HG02588 (cell line): ENCODE data around the gene PTK6.
"Not testable (repeated sequence)": the region's sequence is repeated elsewhere in the genome, so short reads cannot be mapped to it uniquely, and the experiment has no call there.

Experiments used
- ATAC-seq: cut with Tn5 transposase; IDR thresholded peaks from one replicate; pipeline ENCODE4 v1.9.1; 2021; ENCODE audit warnings: mild to moderate bottlenecking, moderate library complexity; ENCODE audit not compliant: unreplicated experiment

PTK6 gene

GRCh38 chr20:63483834-63484233 is 53.3 kb downstream of the PTK6 start:
- no peak for ATAC-seq

DNA sequence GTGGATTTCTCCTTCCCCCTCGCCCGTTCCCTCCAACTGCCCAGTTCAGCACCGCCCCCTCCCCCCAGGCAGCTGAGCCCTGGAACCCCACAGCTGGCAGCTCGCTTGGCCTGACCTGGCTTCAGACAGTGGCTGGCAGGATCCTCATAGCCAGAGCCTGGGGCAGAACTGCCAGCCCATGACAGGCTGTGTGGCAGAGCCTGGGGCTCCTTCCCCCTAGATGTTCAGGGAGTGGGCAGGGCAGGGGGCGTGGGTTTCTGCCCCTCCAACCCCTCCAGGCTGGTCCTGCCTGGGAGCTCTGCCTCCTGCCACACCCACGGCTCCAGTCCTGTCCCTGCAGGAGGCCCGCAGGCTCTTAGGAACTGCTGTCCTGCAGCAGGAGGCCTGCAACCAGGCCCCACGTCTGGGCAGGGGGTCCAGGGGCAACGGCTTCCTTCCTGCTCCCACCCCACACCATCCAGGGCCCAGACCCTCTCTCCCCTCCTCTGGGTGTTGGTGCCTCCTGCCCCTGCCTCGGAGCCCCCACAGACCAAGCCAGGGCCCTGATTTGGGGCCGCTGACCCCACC is 55.1 kb downstream of the PTK6 start:
- no peak for ATAC-seq

DNA sequence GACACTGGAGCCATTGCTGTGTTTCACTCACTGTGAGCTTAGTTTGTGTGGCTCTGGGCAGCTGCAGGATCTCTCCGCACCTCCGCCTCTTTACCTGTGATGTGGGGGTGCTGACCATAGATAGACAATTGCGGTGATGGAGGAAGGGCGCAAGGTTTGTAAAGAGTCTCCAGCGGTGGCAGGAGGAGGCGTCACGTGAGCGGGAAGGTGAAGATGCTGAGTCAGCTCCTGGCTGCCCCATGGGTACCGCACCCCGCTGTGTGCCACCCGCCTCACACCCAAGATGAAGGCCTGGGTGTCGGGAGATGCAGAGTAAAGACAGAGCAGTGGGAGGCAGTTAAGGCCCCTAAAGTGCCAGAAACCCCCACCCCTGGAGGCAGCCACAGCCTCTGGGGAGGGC is 55.7 kb downstream of the PTK6 start:
- ATAC-seq = no peak

DNA sequence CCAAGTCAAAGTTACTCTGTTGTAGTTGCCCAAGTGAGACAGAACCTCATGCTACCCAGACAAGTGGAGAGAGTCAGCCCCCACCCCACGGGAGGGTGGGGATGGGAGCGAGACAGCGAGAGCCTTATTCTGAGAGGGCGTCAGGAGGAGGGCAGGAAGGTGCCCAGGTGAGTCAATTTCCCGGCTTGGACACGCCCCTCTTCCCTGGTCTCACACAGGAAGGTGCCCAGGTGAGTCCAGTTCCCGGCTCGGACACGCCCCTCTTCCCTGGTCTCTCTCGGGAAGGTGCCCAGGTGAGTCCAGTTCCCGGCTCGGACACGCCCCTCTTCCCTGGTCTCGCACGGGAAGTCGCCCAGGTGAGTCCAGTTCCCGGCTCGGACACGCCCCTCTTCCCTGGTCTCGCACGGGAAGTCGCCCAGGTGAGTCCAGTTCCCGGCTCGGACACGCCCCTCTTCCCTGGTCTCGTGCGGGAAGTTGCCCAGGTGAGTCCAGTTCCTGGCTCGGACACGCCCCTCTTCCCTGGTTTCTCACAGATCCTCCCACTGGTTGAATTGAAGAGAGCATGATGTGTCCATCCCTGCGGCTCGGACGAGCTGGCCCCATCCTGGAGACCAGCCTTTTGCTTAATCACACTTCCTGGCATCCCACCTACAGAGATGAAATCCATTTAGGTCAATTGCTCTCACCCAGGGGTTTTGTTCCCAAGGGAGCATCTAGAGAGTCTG is 57.3 kb downstream of the PTK6 start:
- ATAC-seq = not testable (repeated sequence)

- no peak for ATAC-seq
Measured at GRCh38 chr20:63478346-63479302, 58.6 kb downstream of the PTK6 start.
